ENCODE results near the gene CCDC141.
"Not testable (repeated sequence)": the region's sequence is repeated elsewhere in the genome, so short reads cannot be mapped to it uniquely, and the experiment has no call there.

Gene CCDC141, protein sequence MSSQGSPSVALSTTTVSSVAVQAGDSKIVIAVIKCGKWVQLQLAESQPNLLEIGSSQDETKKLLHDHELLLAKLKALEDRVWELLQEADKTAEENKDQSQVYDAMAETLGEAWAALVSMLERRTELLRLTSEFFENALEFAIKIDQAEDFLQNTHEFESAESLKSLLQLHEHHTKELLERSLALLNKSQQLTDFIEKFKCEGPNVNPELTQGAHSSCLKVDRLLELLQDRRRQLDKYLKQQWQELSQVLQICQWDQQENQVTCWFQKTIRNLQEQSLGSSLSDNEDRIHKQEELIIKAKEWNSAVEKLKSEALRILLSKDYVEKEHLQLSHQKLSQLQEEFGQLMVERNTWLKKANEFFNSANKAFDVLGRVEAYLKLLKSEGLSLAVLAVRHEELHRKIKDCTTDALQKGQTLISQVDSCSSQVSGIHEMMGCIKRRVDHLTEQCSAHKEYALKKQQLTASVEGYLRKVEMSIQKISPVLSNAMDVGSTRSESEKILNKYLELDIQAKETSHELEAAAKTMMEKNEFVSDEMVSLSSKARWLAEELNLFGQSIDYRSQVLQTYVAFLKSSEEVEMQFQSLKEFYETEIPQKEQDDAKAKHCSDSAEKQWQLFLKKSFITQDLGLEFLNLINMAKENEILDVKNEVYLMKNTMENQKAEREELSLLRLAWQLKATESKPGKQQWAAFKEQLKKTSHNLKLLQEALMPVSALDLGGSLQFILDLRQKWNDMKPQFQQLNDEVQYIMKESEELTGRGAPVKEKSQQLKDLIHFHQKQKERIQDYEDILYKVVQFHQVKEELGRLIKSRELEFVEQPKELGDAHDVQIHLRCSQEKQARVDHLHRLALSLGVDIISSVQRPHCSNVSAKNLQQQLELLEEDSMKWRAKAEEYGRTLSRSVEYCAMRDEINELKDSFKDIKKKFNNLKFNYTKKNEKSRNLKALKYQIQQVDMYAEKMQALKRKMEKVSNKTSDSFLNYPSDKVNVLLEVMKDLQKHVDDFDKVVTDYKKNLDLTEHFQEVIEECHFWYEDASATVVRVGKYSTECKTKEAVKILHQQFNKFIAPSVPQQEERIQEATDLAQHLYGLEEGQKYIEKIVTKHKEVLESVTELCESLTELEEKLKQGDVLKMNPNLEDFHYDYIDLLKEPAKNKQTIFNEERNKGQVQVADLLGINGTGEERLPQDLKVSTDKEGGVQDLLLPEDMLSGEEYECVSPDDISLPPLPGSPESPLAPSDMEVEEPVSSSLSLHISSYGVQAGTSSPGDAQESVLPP (N-terminal part only)

DNA sequence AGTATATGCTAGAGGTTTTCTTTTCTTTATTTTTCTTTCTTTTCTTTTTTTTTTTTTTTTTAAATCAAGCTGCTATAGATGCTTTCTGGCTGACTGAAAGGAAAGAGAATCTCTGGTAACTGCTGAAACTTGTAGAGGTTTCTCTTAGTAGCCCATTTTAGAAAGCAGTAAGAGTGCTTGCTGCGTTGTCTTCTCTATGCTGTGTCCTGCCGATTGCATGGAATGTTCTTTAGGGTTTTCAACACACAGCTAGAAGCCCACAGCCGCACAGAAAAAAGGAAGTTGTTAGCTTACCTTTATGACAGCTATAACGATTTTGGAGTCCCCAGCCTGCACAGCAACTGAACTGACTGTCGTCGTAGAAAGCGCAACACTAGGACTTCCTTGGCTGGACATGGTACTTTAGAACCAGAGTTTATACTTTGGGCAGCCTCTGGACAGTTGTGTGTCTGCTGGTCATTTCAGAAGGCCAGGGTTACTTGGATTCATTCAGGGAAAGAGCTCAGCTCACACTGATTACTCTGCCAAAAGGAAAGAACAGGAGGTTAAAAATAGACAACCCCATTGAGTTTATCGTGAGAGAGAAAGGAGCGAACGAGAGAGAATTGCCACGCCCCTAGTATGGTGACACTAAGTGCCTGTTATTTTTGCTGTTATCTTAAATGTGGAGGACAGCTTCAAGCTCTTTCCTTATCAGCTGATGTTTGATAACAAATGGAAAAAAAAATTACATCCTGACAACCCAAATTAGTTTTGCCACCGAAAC is at the start of gene CCDC141:
TSS of gene CCDC141 (minus strand) at position 592 of the 766 bp plus-strand sequence. CDS start at position 396, 196 bp downstream.
- in situ Hi-C loops (cut with MboI; ENCODE audit: low sequenced_read_pairs), result no loop called here
- H3K9me3 ChIP-seq, result no peaks in the 10 kb centered on the region
- DNase-seq (ENCODE audit: low spot score in 2 of 2), result no peak
- no peak within 1 kb of the TSS for H3K4me3 ChIP-seq
- H3K4me1 ChIP-seq, result peaks cover 10% of the 10 kb centered on the region
- no peaks in the 10 kb centered on the region for H3K27me3 ChIP-seq (ENCODE audit: low read depth)
- no peaks in the 10 kb centered on the region for H3K36me3 ChIP-seq (replicated peaks)

DNA sequence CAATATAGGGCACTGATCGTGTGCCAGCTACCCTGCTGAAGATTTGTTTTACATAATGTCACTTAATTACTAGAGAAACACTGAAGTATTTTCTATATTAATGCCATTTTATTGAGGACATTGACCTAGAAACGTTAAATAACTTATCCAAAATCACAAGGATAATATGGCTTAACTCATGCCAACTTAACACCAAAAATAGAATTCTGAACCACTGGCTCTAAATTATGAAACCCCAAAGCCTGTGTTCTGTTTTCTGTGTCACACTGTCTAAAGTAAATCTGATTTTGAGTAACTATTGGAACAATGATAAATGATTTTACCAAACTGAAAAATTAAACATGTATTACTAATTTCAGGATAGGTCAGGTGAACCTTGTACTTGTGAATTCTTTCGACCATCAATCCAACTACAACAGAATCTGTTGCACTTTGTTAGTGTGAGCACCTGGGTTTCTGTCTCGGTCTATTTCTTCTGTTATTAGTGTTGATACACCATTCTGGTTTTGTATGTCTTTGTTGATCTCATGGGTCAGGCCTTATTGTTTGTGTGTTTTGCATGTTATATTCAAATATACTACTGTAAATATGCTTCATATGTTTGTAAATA is 48.2 kb upstream of the CCDC141 start:
- Histone ChIP-seq H3K9me3 (no peaks in the 10 kb centered on the region), H3K36me3 (replicated peaks) (no peaks in the 10 kb centered on the region), H3K4me3 (no peak overlapping the region), H3K4me1 (no peaks in the 10 kb centered on the region), H3K27me3 (ENCODE audit: low read depth) (no peaks in the 10 kb centered on the region)
- in situ Hi-C loops (cut with MboI; ENCODE audit: low sequenced_read_pairs), result no loop called here
- DNase-seq (ENCODE audit: low spot score in 2 of 2), result no peak

DNA sequence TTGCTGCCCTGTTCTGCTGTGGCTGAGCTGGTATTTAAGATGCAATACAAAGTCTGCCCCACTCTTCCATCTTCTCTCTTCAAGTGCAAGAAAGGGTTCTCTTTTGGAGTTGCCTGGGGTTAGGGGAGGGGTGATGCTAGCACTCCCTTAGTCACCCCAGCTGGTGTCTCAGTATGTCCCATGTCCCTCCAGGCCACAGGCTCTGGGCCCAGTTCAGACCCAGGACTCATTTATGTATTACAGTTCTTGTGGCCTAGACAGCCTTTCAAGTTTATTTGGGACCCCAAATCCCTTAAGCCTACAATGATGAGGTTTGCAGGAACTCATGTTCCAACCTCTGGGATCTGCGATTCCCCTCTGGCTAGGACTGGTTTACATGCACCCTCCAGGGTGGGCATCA is 47.2 kb upstream of the CCDC141 start:
- no peak overlapping the region for H3K4me3 ChIP-seq
- no peaks in the 10 kb centered on the region for H3K27me3 ChIP-seq (ENCODE audit: low read depth)
- in situ Hi-C loops (cut with MboI; ENCODE audit: low sequenced_read_pairs), result no loop called here
- no peaks in the 10 kb centered on the region for H3K36me3 ChIP-seq (replicated peaks)
- DNase-seq (ENCODE audit: low spot score in 2 of 2), result no peak
- no peaks in the 10 kb centered on the region for H3K9me3 ChIP-seq
- H3K4me1 ChIP-seq, result no peaks in the 10 kb centered on the region

DNA sequence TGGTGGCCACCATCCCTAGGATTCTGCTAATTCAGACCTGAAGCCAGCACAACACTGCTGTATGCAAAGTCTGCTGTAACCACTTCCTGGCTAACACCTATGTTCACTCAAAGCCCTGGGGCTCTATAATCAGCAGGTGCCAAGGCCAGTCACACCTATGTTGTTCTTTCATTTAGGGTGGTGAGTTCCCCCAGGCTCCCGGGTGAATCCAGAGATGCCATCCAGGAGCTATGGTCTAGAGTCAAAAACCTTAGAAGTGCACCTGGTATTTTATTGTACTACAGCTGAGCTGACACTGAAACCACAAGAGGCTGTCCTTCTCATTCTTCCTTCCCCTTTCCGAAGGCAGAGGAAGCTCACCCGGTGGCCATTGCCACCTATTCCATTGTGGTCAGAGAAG is 46.2 kb upstream of the CCDC141 start:
- no peaks in the 10 kb centered on the region for H3K4me1 ChIP-seq
- no peaks in the 10 kb centered on the region for H3K9me3 ChIP-seq
- DNase-seq (ENCODE audit: low spot score in 2 of 2), result no peak
- no peak overlapping the region for H3K4me3 ChIP-seq
- H3K36me3 ChIP-seq (replicated peaks), result no peaks in the 10 kb centered on the region
- H3K27me3 ChIP-seq (ENCODE audit: low read depth), result no peaks in the 10 kb centered on the region
- in situ Hi-C loops (cut with MboI; ENCODE audit: low sequenced_read_pairs), result no loop called here

DNA sequence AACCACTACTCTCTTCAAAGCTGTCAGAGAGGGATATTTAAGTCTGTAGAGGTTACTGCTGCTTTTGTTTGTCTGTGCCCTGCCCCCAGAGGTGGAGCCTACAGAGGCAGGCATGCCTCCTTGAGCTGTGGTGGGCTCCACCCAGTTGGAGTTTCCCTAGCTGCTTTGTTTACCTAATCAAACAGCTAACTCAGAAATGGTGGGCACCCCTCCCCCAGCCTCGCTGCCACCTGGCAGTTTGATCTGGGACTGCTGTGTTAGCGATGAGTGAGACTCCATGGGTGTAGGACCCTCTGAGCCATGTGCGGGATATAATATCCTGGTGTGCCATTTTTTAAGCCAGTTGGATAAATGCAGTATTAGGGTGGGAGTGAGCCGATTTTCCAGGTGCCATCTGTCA is 43.0 kb upstream of the CCDC141 start:
- H3K27me3 ChIP-seq (ENCODE audit: low read depth); H3K4me1 ChIP-seq; in situ Hi-C loops (cut with MboI; ENCODE audit: low sequenced_read_pairs); DNase-seq (ENCODE audit: low spot score in 2 of 2); H3K4me3 ChIP-seq; H3K9me3 ChIP-seq; H3K36me3 ChIP-seq (replicated peaks): not testable (repeated sequence)

DNA sequence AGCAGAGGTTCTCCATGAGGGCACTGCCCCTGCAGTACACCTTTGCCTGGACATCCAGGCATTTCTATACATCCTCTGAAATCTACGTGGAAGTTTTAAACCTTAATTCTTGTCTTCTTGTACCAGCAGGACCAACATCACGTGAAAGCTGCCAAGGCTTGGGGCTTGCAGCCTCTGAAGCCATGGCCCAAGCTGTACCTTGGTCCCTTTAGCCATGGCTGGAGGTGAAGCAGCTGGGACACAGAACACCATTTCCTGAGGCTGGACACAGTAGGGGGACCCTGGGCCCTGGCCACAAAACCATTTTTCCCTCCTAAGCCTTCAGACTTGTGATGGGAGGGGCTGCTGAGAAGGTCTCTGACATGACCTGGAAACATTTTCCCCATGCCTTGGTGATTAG is 32.8 kb upstream of the CCDC141 start:
- in situ Hi-C loops (cut with MboI; ENCODE audit: low sequenced_read_pairs), result no loop called here
- H3K4me3 ChIP-seq, result no peak overlapping the region
- no peaks in the 10 kb centered on the region for H3K27me3 ChIP-seq (ENCODE audit: low read depth)
- peaks cover 2% of the 10 kb centered on the region; the same call in 1 of the 2 replicates for H3K9me3 ChIP-seq
- H3K36me3 ChIP-seq (replicated peaks), result no peaks in the 10 kb centered on the region
- no peaks in the 10 kb centered on the region for H3K4me1 ChIP-seq
- no peak for DNase-seq (ENCODE audit: low spot score in 2 of 2)

DNA sequence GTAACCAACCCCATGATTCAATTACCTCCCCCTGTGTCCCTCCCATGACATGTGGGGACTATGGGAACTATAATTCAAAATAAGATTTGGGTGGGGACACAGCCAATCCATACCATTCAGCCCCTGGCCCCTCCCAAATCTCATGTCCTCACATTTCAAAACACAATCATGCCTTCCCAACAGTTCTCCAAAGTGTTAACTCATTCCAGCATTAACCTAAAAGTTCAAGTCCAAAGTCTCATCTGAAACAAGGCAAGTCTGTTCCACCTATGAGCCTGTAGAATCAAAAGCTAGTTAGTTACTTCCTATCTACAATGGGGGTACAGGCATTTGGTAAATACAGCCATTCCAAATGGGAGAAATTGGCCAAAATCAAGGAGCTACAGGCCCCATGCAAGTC is 32.0 kb upstream of the CCDC141 start:
- Histone ChIP-seq H3K4me3 (no peak overlapping the region), H3K36me3 (replicated peaks) (no peaks in the 10 kb centered on the region), H3K9me3 (peaks cover 2% of the 10 kb centered on the region; the same call in 1 of the 2 replicates), H3K4me1 (no peaks in the 10 kb centered on the region), H3K27me3 (ENCODE audit: low read depth) (no peaks in the 10 kb centered on the region)
- DNase-seq (ENCODE audit: low spot score in 2 of 2), result no peak
- in situ Hi-C loops (cut with MboI; ENCODE audit: low sequenced_read_pairs), result no loop called here

DNA sequence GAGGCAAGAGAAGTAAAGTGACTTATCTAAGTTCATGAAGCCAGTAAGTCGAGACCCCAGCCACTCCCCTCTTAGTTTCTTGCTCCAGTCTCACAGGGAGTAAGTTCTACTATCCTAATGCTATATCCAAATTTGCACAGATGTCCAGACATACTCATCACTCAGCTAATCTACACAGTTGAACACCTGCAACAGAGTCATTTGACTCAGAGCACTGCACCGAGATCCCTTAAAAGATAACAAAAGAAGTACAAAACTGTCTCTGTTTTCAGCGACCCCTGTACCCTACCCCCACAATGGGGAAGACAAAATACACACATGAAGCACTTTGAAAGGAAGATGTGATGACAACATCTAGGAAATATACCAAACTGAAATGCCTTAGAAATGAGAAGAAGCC is 22.6 kb upstream of the CCDC141 start:
- Histone ChIP-seq H3K9me3 (no peaks in the 10 kb centered on the region), H3K4me3 (no peak overlapping the region), H3K36me3 (replicated peaks) (no peaks in the 10 kb centered on the region), H3K27me3 (ENCODE audit: low read depth) (no peaks in the 10 kb centered on the region), H3K4me1 (peaks cover 3% of the 10 kb centered on the region)
- in situ Hi-C loops (cut with MboI; ENCODE audit: low sequenced_read_pairs), result no loop called here
- DNase-seq (ENCODE audit: low spot score in 2 of 2), result no peak

DNA sequence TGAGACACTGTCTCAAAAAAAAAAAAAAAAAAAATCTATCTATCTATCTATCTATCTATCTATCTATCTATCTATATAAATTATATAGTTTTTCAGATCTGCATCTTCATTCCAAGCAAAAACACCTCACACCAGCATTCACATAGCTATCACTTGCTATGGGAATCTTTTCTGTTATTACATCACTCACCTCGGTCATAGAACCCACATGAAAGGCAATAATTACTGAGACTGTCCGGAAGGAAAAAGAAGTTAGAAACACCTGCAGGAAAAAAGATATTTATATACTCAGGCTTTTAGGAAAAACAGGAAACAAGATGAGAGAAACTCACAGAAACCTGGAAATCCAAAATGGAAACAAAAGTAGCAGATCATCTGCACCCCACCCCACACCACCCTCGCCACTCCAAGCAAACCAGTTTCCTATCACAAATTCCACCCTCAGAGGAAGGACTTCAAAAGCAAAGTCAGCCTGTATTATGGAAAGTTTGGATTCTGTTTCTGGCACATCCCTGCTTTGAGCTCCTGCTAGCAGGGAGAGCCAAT is 21.9 kb upstream of the CCDC141 start:
- no peak for DNase-seq (ENCODE audit: low spot score in 2 of 2)
- Histone ChIP-seq H3K4me1 (peaks cover 3% of the 10 kb centered on the region), H3K9me3 (no peaks in the 10 kb centered on the region), H3K36me3 (replicated peaks) (no peaks in the 10 kb centered on the region), H3K4me3 (no peak overlapping the region), H3K27me3 (ENCODE audit: low read depth) (no peaks in the 10 kb centered on the region)
- in situ Hi-C loops (cut with MboI; ENCODE audit: low sequenced_read_pairs), result no loop called here

DNA sequence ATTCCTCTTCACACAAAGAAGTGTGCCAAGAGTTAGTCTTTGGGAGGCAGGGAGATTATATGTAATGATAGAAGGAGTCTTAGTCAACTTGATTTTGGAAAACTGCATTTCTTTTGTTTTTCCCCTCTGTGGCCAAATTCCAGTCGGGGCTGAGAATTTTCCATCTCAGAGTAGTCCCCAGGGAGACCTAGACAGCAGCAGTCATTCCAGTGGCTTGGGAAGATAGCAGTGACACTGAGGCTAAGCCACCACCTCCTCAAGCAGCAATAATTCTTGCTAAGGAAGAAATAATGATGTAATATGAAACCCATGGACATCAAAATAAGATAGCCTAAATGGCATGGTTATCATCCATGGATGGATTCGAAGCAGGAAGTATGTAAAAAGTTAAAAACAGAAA is 21.0 kb upstream of the CCDC141 start:
- Histone ChIP-seq H3K9me3 (no peaks in the 10 kb centered on the region), H3K36me3 (replicated peaks) (no peaks in the 10 kb centered on the region), H3K27me3 (ENCODE audit: low read depth) (no peaks in the 10 kb centered on the region), H3K4me3 (no peak overlapping the region), H3K4me1 (peaks cover 6% of the 10 kb centered on the region)
- DNase-seq (ENCODE audit: low spot score in 2 of 2), result peak in 1 of 2 experiments; percentile 12
- in situ Hi-C loops (cut with MboI; ENCODE audit: low sequenced_read_pairs), result no loop called here

DNA sequence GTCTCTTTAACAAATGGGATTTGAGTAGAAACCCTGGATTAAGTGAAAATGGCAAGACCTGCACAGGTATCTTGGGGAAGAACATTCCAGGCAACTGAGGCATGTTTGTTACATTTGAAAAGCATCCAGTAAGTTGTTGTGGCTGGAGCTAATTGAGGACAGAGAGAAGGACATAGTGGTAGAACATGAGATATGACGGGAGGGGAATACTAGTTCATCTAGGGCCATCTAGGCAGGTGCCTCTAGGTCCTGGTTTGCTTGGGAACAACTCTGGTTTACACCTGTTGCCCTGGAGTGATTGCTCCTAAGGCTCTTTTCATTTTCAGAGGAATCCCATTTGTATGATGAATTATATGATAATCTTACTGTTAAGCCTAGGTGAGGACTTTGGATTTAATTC is 19.7 kb upstream of the CCDC141 start:
- peaks cover 6% of the 10 kb centered on the region for H3K4me1 ChIP-seq
- no peak for DNase-seq (ENCODE audit: low spot score in 2 of 2)
- H3K9me3 ChIP-seq, result no peaks in the 10 kb centered on the region
- H3K4me3 ChIP-seq, result no peak overlapping the region
- in situ Hi-C loops (cut with MboI; ENCODE audit: low sequenced_read_pairs), result no loop called here
- no peaks in the 10 kb centered on the region for H3K36me3 ChIP-seq (replicated peaks)
- no peaks in the 10 kb centered on the region for H3K27me3 ChIP-seq (ENCODE audit: low read depth)

DNA sequence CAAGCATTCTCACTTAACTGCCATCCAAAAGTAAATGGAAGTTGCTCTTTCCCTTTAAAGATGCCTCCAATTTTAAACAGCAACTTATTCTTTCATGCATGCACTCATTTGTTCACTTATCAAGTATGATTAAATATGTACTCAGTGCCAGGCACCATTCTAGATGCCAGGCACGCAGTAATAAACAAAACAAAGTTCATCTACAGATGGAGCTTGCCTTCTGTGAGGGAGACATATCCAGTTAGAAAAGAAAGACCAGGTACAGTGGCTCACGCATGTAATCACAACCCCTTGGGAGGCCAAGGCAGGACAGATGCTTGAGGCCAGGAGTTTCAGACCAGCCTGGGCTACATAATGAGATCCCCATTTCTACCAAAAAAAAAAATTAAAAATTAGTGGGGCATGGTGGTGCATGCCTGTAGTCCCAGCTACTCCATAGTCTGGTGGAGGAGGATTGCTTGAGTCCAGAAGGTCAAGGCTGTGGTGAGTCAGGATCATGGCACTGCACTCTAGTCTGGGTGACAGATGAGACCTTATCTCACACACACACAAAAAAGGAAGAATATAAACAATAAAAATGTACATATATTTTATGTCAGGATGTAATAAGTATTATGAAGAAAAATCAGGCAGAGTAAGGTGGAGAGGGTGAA is 19.2 kb upstream of the CCDC141 start:
- DNase-seq (ENCODE audit: low spot score in 2 of 2), result no peak
- H3K9me3 ChIP-seq, result no peaks in the 10 kb centered on the region
- H3K4me1 ChIP-seq, result peaks cover 6% of the 10 kb centered on the region
- H3K36me3 ChIP-seq (replicated peaks), result no peaks in the 10 kb centered on the region
- H3K4me3 ChIP-seq, result no peak overlapping the region
- in situ Hi-C loops (cut with MboI; ENCODE audit: low sequenced_read_pairs), result no loop called here
- no peaks in the 10 kb centered on the region for H3K27me3 ChIP-seq (ENCODE audit: low read depth)
